Sigmoid colon (tissue), 4 donors: ENCODE measurements around the gene ACTR8.

Experiments
- CTCF ChIP-seq, 4 experiments: fragments of 450-650 bp in 3 of 4; fragments of 200-600 bp in 1 of 4; IDR thresholded peaks; one replicate each; pipeline ENCODE4 v1.5.1; 2016 to 2019; ENCODE audit warnings: antibody characterized with exemption in 4 of 4, mild to moderate bottlenecking in 3 of 4, moderate library complexity in 2 of 4
- EP300 ChIP-seq, 4 donors: sonication (generic); formaldehyde crosslinking; IDR thresholded peaks; one replicate each; pipeline ENCODE4 v1.6.1; 2017; ENCODE audit warnings: antibody characterized with exemption in 4 of 4
- POLR2A ChIP-seq, 2 donors: fragments of 450-650 bp; IDR thresholded peaks; one replicate each; pipeline ENCODE4 v1.6.1; 2016; ENCODE audit warnings: antibody characterized with exemption in 2 of 2, mild to moderate bottlenecking in 2 of 2, moderate library complexity in 2 of 2
- POLR2AphosphoS5 ChIP-seq, 4 donors: sonication (generic); formaldehyde crosslinking; IDR thresholded peaks; one replicate each; pipeline ENCODE4 v1.6.1; 2017; ENCODE audit warnings: antibody characterized with exemption in 4 of 4

DNA sequence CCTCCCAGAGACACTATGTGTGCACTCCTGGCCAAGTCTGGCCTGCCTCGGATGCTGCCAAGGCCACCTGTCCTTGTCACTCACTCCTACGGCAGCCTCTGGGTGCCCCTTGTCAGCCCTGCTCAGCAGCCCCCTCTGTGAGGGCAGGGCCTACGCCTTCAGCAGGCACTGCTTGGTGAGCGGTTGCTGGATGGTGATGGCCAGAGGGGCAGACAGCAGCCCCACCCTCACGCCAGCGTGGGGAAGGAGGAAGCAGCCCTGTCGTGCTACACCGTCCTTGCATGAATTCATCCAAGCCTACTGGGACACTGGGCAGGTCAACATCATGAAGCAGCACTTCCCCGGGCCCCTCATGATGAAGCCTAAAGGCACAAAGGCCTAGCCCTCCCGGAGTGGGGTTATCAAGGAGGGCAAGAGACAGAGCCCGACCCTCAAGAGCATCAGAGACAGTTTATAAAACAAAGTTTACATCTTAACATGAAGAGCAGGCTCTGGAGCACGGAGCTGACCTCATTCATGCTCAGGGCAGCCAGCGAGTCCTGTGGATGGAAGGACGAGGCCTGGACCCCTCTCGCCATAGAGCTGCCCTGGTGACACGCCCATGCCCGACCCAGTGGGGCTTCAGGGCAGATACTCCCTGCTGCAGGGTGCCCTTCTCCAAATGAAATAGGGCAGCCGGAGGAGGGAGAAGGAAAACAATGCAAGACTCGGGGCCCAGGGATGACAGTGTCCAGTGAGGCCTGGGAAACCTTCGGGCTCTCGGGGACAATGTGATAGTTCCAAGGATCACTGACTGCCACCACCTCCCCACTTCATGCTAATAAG lies 61.0 kb downstream of the ACTR8 start:
- TF ChIP-seq CTCF (IDR thresholded peaks at IDR 0.05) (no peak), POLR2AphosphoS5 (IDR thresholded peaks at IDR 0.05) (no peak), POLR2A (IDR thresholded peaks at IDR 0.05) (no peak), EP300 (IDR thresholded peaks at IDR 0.05) (no peak)
